GM23248 (cell line): ENCODE measurements around the gene UBE2L3. TPM values are rescaled to one million over a fixed set of nuclear protein-coding genes. Genes with fewer than 3 reads are reported as not detected.
"Not testable (repeated sequence)": the region's sequence is repeated elsewhere in the genome, so short reads cannot be mapped to it uniquely, and the experiment has no call there.

Experiments used
- DNase-seq: peaks from one replicate; pipeline ENCODE4 v3.0.0-alpha.2; 2015
- H2AFZ ChIP-seq: fragments of 200-600 bp; sonication (generic); 2 replicates; pipeline ENCODE4 v1.6.1; 2016; ENCODE audit warnings: antibody characterized with exemption
- H3F3A ChIP-seq: fragments of 200-600 bp; sonication (generic); 2 replicates; pipeline ENCODE4 v1.6.1; 2016; ENCODE audit warnings: mild to moderate bottlenecking, antibody characterized with exemption, mixed run types; ENCODE audit not compliant: insufficient read depth
- H3K27ac ChIP-seq: fragments of 200-600 bp; sonication (generic); 2 replicates; pipeline ENCODE4 v1.5.1; 2016; ENCODE audit warnings: mild to moderate bottlenecking
- H3K27me3 ChIP-seq: fragments of 200-600 bp; sonication (generic); replicated peaks from 2 replicates; pipeline ENCODE4 v1.6.1; 2016; ENCODE audit warnings: mild to moderate bottlenecking; ENCODE audit not compliant: insufficient read depth
- H3K36me3 ChIP-seq: fragments of 200-600 bp; sonication (generic); 2 replicates; pipeline ENCODE4 v1.6.1; 2016; ENCODE audit warnings: low read depth, mild to moderate bottlenecking
- H3K4me1 ChIP-seq: fragments of 200-600 bp; sonication (generic); 2 replicates; pipeline ENCODE4 v1.6.1; 2016; ENCODE audit warnings: mild to moderate bottlenecking; ENCODE audit not compliant: insufficient read depth
- H3K4me2 ChIP-seq: fragments of 200-600 bp; sonication (generic); one replicate; pipeline ENCODE4 v1.6.1; 2016; ENCODE audit warnings: mild to moderate bottlenecking; ENCODE audit not compliant: unreplicated experiment
- H3K4me3 ChIP-seq: fragments of 200-600 bp; sonication (generic); 2 replicates; pipeline ENCODE4 v1.5.1; 2016; ENCODE audit warnings: mild to moderate bottlenecking
- H3K79me2 ChIP-seq: fragments of 200-600 bp; sonication (generic); 2 replicates; pipeline ENCODE4 v1.6.1; 2016; ENCODE audit warnings: mild to moderate bottlenecking; ENCODE audit not compliant: insufficient read depth
- H3K9ac ChIP-seq: fragments of 200-600 bp; sonication (generic); 2 replicates; pipeline ENCODE4 v1.6.1; 2016; ENCODE audit warnings: mild to moderate bottlenecking
- H3K9me2 ChIP-seq: fragments of 200-600 bp; sonication (generic); 2 replicates; pipeline ENCODE4 v1.6.1; 2016; ENCODE audit warnings: mixed run types, mild to moderate bottlenecking, moderate library complexity; ENCODE audit not compliant: insufficient read depth
- H3K9me3 ChIP-seq: fragments of 200-600 bp; sonication (generic); one replicate; pipeline ENCODE4 v1.6.1; 2017; ENCODE audit warnings: low read depth
- H4K20me1 ChIP-seq: fragments of 200-600 bp; sonication (generic); 2 replicates; pipeline ENCODE4 v1.6.0; 2016; ENCODE audit not compliant: insufficient read depth
- EZH2 ChIP-seq: fragments of 200-600 bp; sonication (generic); IDR thresholded peaks from 2 replicates; pipeline ENCODE4 v1.6.1; 2018; ENCODE audit warnings: antibody characterized with exemption, mild to moderate bottlenecking; ENCODE audit not compliant: insufficient read depth, poor library complexity, severe bottlenecking
- EZH2phosphoT487 ChIP-seq: fragments of 200-600 bp; sonication (generic); IDR thresholded peaks from 2 replicates; pipeline ENCODE4 v1.6.1; 2018; ENCODE audit warnings: antibody characterized with exemption, moderate library complexity, mild to moderate bottlenecking, low read depth; ENCODE audit not compliant: insufficient read depth
- WGBS, 2 experiments: methylation state at CpG; one replicate each; pipeline ENCODE4 v1.1.6; 2015 to 2017; ENCODE audit warnings: low lambda C conversion rate in 2 of 2, low coverage in 1 of 2; ENCODE audit errors: missing lambda C conversion rate in 2 of 2; 5-methylcytosine and 5-hydroxymethylcytosine counted together
- in situ Hi-C: fragments of 300-500 bp; cut with MboI; formaldehyde crosslinking; loops from 2 replicates; pipeline ENCODE4 v1.15.0; 2020
- polyA plus RNA-seq: library from polyadenylated mRNA; unstranded; fragments of >200 nt; fragmentation: Nextera tagmentation; extraction: Ambion mirVana; gene quantifications from 2 replicates; pipeline ENCODE4 v1.2.1, GENCODE V29; 2016
- total RNA-seq: library from RNA; depleted of rRNA; stranded (reverse); fragments of >200 nt; shearing (Covaris generic); gene quantifications from 2 replicates; pipeline ENCODE4 v1.2.3, GENCODE V29; 2014

The UBE2L3 gene
- total and polyA plus RNA-seq, 2 experiments from 2014 or later = 57.2 to 115 TPM

DNA sequence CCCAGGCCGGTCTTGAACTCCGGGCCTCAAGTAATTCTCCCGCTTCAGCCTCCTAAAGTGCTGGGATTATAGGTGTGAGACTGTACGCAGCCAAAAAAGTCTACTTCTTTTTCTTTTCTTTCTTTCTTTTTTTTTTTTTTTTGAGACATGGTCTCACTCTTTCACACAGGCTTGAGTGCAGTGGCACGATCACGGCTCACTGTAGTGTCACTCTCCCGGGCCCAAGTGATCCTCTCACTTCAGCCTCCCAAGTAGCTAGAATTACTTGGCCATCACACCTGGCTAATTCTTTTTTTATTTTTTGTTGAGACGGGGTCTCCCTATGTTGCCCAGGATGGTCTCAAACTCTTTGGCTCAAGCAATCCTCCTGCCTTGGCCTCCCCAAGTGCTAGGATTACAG lies 3.6 kb upstream of the UBE2L3 start:
- Histone ChIP-seq H4K20me1 (no peaks in the 10 kb centered on the region), H3K36me3 (no peaks in the 10 kb centered on the region), H3K9me2 (no peaks in the 10 kb centered on the region), H3K9me3 (no peaks in the 10 kb centered on the region), H3K79me2 (peaks cover 13% of the 10 kb centered on the region), H3K9ac (no peak overlapping the region), H3K4me1 (0 out of 2 replicates have a peak, but pooled peaks cover 2% of the 10 kb centered on the region), H3K4me3 (no peak overlapping the region), H3K4me2 (no peak overlapping the region), H3K27me3 (no peaks in the 10 kb centered on the region), H3F3A (no peaks in the 10 kb centered on the region), H2AFZ (no peak overlapping the region), H3K27ac (no peak overlapping the region)
- in situ Hi-C loops = loop anchor here (25.0 kb wide), 1 partner anchor 477 kb away; no protein-coding TSS in a partner anchor
- TF ChIP-seq EZH2 = no peak
- no peak for TF ChIP-seq EZH2phosphoT487
- DNase-seq = no peak
- WGBS, 2 experiments = 85% methylated on average over 8 of the region's 8 CpGs

GRCh38 chr22:21564411-21564810 lies 3.1 kb upstream of the UBE2L3 start:
- peaks cover 18% of the 10 kb centered on the region for H3K79me2 ChIP-seq
- no peaks in the 10 kb centered on the region for H3K9me3 ChIP-seq
- in situ Hi-C loops = loop anchor here (25.0 kb wide), 1 partner anchor 477 kb away; no protein-coding TSS in a partner anchor
- H3K4me1 ChIP-seq = peaks cover 7% of the 10 kb centered on the region; the same call in 1 of the 2 replicates
- no peak overlapping the region for H3K4me2 ChIP-seq
- TF ChIP-seq EZH2phosphoT487 (no peak), EZH2 (no peak)
- H2AFZ ChIP-seq = no peak overlapping the region
- DNase-seq = no peak
- H3K36me3 ChIP-seq = no peaks in the 10 kb centered on the region
- WGBS, 2 experiments = 68 to 71% methylated on average over 6 of the region's 6 CpGs
- H3K27me3 ChIP-seq = no peaks in the 10 kb centered on the region
- H3K27ac ChIP-seq = no peak overlapping the region
- no peak overlapping the region for H3K4me3 ChIP-seq
- H3K9me2 ChIP-seq = no peaks in the 10 kb centered on the region
- H3K9ac ChIP-seq = no peak overlapping the region
- peaks cover 2% of the 10 kb centered on the region for H4K20me1 ChIP-seq
- H3F3A ChIP-seq = no peaks in the 10 kb centered on the region

- peak overlapping the region; percentile 50; the same call in 1 of the 2 replicates for H2AFZ ChIP-seq
- in situ Hi-C loops = loop anchor here (25.0 kb wide), 1 partner anchor 481 kb away; no protein-coding TSS in a partner anchor
- peak overlapping the region; percentile 93 for H3K4me2 ChIP-seq
- 5 to 6% methylated on average over 26 of the region's 26 CpGs for WGBS, 2 experiments
- peaks cover 13% of the 10 kb centered on the region; the same call in 1 of the 2 replicates for H3F3A ChIP-seq
- H3K9me2 ChIP-seq = no peaks in the 10 kb centered on the region
- H3K9ac ChIP-seq = peak overlapping the region; percentile 98
- H3K79me2 ChIP-seq = peaks cover 59% of the 10 kb centered on the region
- peaks cover 31% of the 10 kb centered on the region for H4K20me1 ChIP-seq
- H3K4me1 ChIP-seq = peaks cover 28% of the 10 kb centered on the region
- no peaks in the 10 kb centered on the region; the same call in 1 of the 2 replicates for H3K36me3 ChIP-seq
- peak overlapping the region; percentile 83 for H3K27ac ChIP-seq
- DNase-seq = peak; percentile 74
- TF ChIP-seq EZH2phosphoT487 = no peak
- no peak for TF ChIP-seq EZH2
- H3K27me3 ChIP-seq = no peaks in the 10 kb centered on the region
- peak overlapping the region; percentile 89 for H3K4me3 ChIP-seq
- no peaks in the 10 kb centered on the region for H3K9me3 ChIP-seq
These were observed 997 bp downstream of the UBE2L3 start for GRCh38 chr22:21568347-21569075.

GRCh38 chr22:21569076-21569427 lies 1.5 kb downstream of the UBE2L3 start:
- peaks cover 28% of the 10 kb centered on the region for H3K4me1 ChIP-seq
- H3K36me3 ChIP-seq, H2AFZ ChIP-seq, H3K9me2 ChIP-seq, H3K9me3 ChIP-seq, DNase-seq, H3K27me3 ChIP-seq: not testable (repeated sequence)
- peaks cover 13% of the 10 kb centered on the region; the same call in 1 of the 2 replicates for H3F3A ChIP-seq
- peak overlapping the region; percentile 98 for H3K9ac ChIP-seq
- peaks cover 33% of the 10 kb centered on the region for H4K20me1 ChIP-seq
- WGBS, 2 experiments = 59 to 68% methylated on average over 12 of the region's 12 CpGs
- H3K4me3 ChIP-seq = peak overlapping the region; percentile 89
- peaks cover 65% of the 10 kb centered on the region for H3K79me2 ChIP-seq
- peak overlapping the region; percentile 83 for H3K27ac ChIP-seq
- H3K4me2 ChIP-seq = peak overlapping the region; percentile 93
- in situ Hi-C loops = loop anchor here (25.0 kb wide), 1 partner anchor 482 kb away; no protein-coding TSS in a partner anchor
